Neural crest cell (in vitro differentiated cells): ENCODE data around the gene PNLIP. TPM values are rescaled to one million over a fixed set of nuclear protein-coding genes. Genes with fewer than 3 reads are reported as not detected.
A peak's percentile ranks its signal among the peaks of the same experiment; 100 is the strongest.

Experiments
- DNase-seq: peaks from one replicate; pipeline ENCODE4 v3.0.0; 2021; ENCODE audit warnings: low read depth, mixed read lengths, low spot score
- H3K27ac Mint-ChIP-seq: one replicate; pipeline ENCODE4 v1.8.0; 2021; ENCODE audit warnings: mild to moderate bottlenecking, mixed read lengths; ENCODE audit not compliant: unreplicated experiment
- H3K27me3 Mint-ChIP-seq: 2 replicates; pipeline ENCODE4 v1.8.0; 2021; ENCODE audit warnings: low read depth, mild to moderate bottlenecking, mixed read lengths
- H3K36me3 Mint-ChIP-seq: 2 replicates; pipeline ENCODE4 v1.8.0; 2021; ENCODE audit warnings: low read depth, mild to moderate bottlenecking, mixed read lengths
- H3K4me1 Mint-ChIP-seq: 2 replicates; pipeline ENCODE4 v1.8.0; 2021; ENCODE audit warnings: mixed read lengths
- H3K4me3 Mint-ChIP-seq: one replicate; pipeline ENCODE4 v1.8.0; 2021; ENCODE audit warnings: mild to moderate bottlenecking, mixed read lengths
- H3K9me3 Mint-ChIP-seq: 2 replicates; pipeline ENCODE4 v1.8.0; 2021; ENCODE audit warnings: mixed read lengths
- CTCF ChIP-seq: fragments of 200-600 bp; sonication (generic); conservative IDR thresholded peaks from 2 replicates; pipeline ENCODE4 v1.5.0; 2021; ENCODE audit warnings: antibody characterized with exemption, mild to moderate bottlenecking
- total RNA-seq: library from RNA; stranded (reverse); gene quantifications from 2 replicates; pipeline ENCODE4 v1.2.1, GENCODE V29; 2021

Gene PNLIP
- total RNA-seq, 1 donor from 2014 or later = not detected

DNA sequence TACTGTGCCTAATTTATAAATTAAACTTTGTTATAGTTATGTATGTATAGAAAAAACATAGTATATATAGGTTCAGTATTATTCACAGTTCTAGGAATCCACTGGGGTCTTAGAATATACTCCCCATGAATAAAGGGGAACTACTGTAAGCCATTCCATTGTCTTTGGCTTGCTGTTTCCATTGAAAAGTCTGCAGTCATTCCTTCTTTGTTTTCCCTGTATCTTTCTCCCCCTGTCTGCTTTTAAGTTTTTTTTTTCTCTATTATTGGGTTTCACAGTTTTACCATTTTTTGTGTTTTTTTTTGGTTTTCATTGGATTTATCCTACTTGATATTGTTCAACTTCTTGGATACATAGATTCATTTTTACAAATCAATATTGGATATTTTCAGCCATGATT is 6.7 kb upstream of the PNLIP start:
- H3K9me3 Mint-ChIP-seq = peaks cover 23% of the 10 kb centered on the region
- H3K27ac Mint-ChIP-seq = no peak overlapping the region
- peaks cover 6% of the 10 kb centered on the region for H3K4me1 Mint-ChIP-seq
- H3K27me3 Mint-ChIP-seq = no peaks in the 10 kb centered on the region
- peaks cover 7% of the 10 kb centered on the region for H3K36me3 Mint-ChIP-seq
- TF ChIP-seq CTCF = no peak
- no peak overlapping the region for H3K4me3 Mint-ChIP-seq
- no peak for DNase-seq

DNA sequence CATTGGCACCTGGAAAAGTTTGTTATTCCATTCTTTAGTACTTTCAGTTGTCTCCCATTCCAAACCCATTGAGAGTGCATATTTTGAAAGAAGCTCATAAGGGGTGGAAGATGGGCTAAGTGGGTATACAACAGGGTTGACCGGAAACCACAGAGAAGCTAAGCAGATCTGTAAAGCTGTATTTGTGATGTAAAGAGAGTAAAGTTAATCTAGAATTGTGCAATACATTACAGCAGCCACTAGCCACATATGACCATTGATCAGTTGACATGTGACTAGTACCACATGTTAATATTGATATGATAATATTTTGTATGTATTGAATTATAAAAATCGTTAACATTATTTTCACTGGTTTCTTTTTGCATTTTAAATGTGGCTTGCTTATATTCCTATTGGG is 4.9 kb upstream of the PNLIP start:
- Mint-ChIP-seq H3K27ac (no peak overlapping the region), H3K27me3 (no peaks in the 10 kb centered on the region), H3K4me1 (peaks cover 6% of the 10 kb centered on the region), H3K36me3 (peaks cover 4% of the 10 kb centered on the region), H3K4me3 (no peak overlapping the region), H3K9me3 (peaks cover 16% of the 10 kb centered on the region)
- TF ChIP-seq CTCF = no peak
- DNase-seq = no peak

- Mint-ChIP-seq H3K27me3 (no peaks in the 10 kb centered on the region), H3K4me1 (peaks cover 6% of the 10 kb centered on the region), H3K4me3 (no peak overlapping the region), H3K9me3 (peaks cover 14% of the 10 kb centered on the region), H3K36me3 (peaks cover 4% of the 10 kb centered on the region), H3K27ac (no peak overlapping the region)
- no peak for DNase-seq
- no peak for TF ChIP-seq CTCF
These were observed 3.6 kb upstream of the PNLIP start for GRCh38 chr10:116542007-116542677.

DNA sequence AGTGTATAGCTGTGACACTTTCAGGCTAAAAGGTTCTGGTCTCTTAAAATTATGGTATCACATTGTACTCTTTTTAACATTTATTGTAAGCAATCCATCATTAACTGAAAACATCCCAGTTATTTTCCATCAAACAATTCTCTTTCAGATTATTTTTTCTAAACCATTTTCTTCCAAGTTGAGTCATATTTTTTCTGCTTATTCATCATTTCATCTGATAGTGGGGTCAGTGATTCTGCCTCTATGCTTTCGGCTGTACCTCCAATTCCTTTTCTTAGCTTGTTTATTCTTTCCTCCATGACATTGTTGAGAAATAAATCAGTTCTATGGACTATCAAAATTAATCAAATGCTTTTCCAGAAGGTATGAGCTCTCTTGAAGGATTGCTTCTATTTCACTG is 609 bp upstream of the PNLIP start:
- H3K9me3 Mint-ChIP-seq = peaks cover 4% of the 10 kb centered on the region
- DNase-seq = no peak
- no peaks in the 10 kb centered on the region for H3K27me3 Mint-ChIP-seq
- peaks cover 1% of the 10 kb centered on the region for H3K36me3 Mint-ChIP-seq
- no peak overlapping the region for H3K4me3 Mint-ChIP-seq
- peaks cover 6% of the 10 kb centered on the region for H3K4me1 Mint-ChIP-seq
- TF ChIP-seq CTCF = no peak
- peak overlapping the region; percentile 13 for H3K27ac Mint-ChIP-seq

- H3K36me3 Mint-ChIP-seq = no peaks in the 10 kb centered on the region
- no peak for TF ChIP-seq CTCF
These were observed 2.6 kb downstream of the PNLIP start for GRCh38 chr10:116548301-116548700.

More at GRCh38 chr10:116548301-116548700, 2.6 kb downstream of the PNLIP start:
- Mint-ChIP-seq H3K27ac (no peak overlapping the region), H3K4me1 (no peaks in the 10 kb centered on the region), H3K27me3 (no peaks in the 10 kb centered on the region), H3K4me3 (no peak overlapping the region), H3K9me3 (no peaks in the 10 kb centered on the region)
- no peak for DNase-seq
